Left renal pelvis (tissue), 4 donors: ENCODE results near the gene GPR75. TPM values are rescaled to one million over a fixed set of nuclear protein-coding genes. Genes with fewer than 3 reads are reported as not detected.

Experiments
- DNase-seq, 4 donors: peaks; one replicate each; pipeline ENCODE4 v3.0.0-alpha.2; 2013; ENCODE audit warnings: low read depth in 4 of 4, low spot score in 3 of 4
- polyA plus RNA-seq, 4 donors: library from polyadenylated mRNA; unstranded; fragments of 120-200 nt; gene quantifications; one replicate each; pipeline ENCODE4 v1.2.1, GENCODE V29; 2013; ENCODE audit not compliant: insufficient read length in 4 of 4

The GPR75 gene
- polyA plus RNA-seq, 4 donors, result 1.8 to 3.9 (median 2.3) TPM

- no peak for DNase-seq
Observed at GRCh38 chr2:53813151-53813550, 46.6 kb downstream of the GPR75 start.

GRCh38 chr2:53811601-53812000 is 48.2 kb downstream of the GPR75 start:
- DNase-seq, result no peak

Other genes starting within 250 kb of the GPR75 start
- gene CHAC2, start 92.2 kb downstream of the GPR75 start, polyA plus RNA-seq, result 1 to 10 TPM; 3.6 to 5.2 (median 4.5) TPM
- 10 to 100 TPM; 30.5 to 33.5 (median 31.6) TPM for gene ASB3, start 73.0 kb downstream of the GPR75 start, polyA plus RNA-seq
- 10 to 100 TPM; 61.7 to 88.1 (median 78.8) TPM for gene ERLEC1, start 72.9 kb downstream of the GPR75 start, polyA plus RNA-seq
- 10 to 100 TPM; 39.2 to 66.6 (median 64.1) TPM for gene PSME4, start 111.0 kb upstream of the GPR75 start, polyA plus RNA-seq